Lung (tissue), 12 donors: ENCODE measurements around the gene ST6GALNAC5. TPM values are rescaled to one million over a fixed set of nuclear protein-coding genes. Genes with fewer than 3 reads are reported as not detected.

Source experiments
- ATAC-seq: fragments of 200-7000 bp; cut with Tn5 transposase; one replicate; pipeline ENCODE4 v1.9.1; 2020; ENCODE audit warnings: moderate number of reproducible peaks; ENCODE audit not compliant: insufficient read depth, low FRiP score
- DNase-seq, 3 donors: peaks; one replicate each; pipeline ENCODE4 v3.0.0-alpha.2; 2013 to 2017
- H3K27ac ChIP-seq, 2 donors: one replicate each; pipeline ENCODE4 v1.5.1; 2013; ENCODE audit warnings: mild to moderate bottlenecking in 2 of 2, moderate library complexity in 2 of 2, control low read depth in 1 of 2, inconsistent platforms in 1 of 2, low read depth in 1 of 2, low read length in 1 of 2
- H3K27me3 ChIP-seq, 3 donors: one replicate each; pipeline ENCODE4 v1.5.1; 2013; ENCODE audit warnings: low read length in 2 of 3; ENCODE audit not compliant: control insufficient read depth in 3 of 3, insufficient read depth in 3 of 3
- H3K36me3 ChIP-seq, 4 donors: one replicate each; pipeline ENCODE4 v1.5.1; 2013; ENCODE audit warnings: low read length in 4 of 4, mild to moderate bottlenecking in 1 of 4, moderate library complexity in 1 of 4; ENCODE audit not compliant: control insufficient read depth in 4 of 4, insufficient read depth in 4 of 4
- H3K4me1 ChIP-seq, 5 donors: one replicate each; pipeline ENCODE4 v1.5.1; 2013; ENCODE audit warnings: low read length in 5 of 5, mild to moderate bottlenecking in 2 of 5, moderate library complexity in 1 of 5; ENCODE audit not compliant: control insufficient read depth in 5 of 5, insufficient read depth in 5 of 5
- H3K4me3 ChIP-seq: one replicate; pipeline ENCODE4 v1.5.1; 2013; ENCODE audit warnings: mild to moderate bottlenecking, control low read depth, moderate library complexity
- H3K9ac ChIP-seq, 2 donors: one replicate each; pipeline ENCODE4 v1.5.1; 2013; ENCODE audit warnings: low read length in 2 of 2, control low read depth in 1 of 2; ENCODE audit not compliant: insufficient read depth in 1 of 2
- H3K9me3 ChIP-seq, 4 donors: one replicate each; pipeline ENCODE4 v1.5.1; 2013; ENCODE audit warnings: low read length in 3 of 4, mild to moderate bottlenecking in 1 of 4, moderate library complexity in 1 of 4; ENCODE audit not compliant: control insufficient read depth in 4 of 4, insufficient read depth in 3 of 4
- WGBS, 2 donors: extraction: QIAGEN DNeasy Blood & Tissue Kit; methylation state at CpG; one replicate each; pipeline ENCODE4 v1.1.7; 2013; 5-methylcytosine and 5-hydroxymethylcytosine counted together
- polyA plus RNA-seq, 2 donors: library from polyadenylated mRNA; stranded (reverse); fragments of 200-250 nt; gene quantifications; one replicate each; pipeline ENCODE4 v1.2.1, GENCODE V29; 2013
- total RNA-seq, 2 donors: library from RNA; depleted of rRNA in 1 of 2; stranded (reverse); fragments of >200 nt in 1 of 2; gene quantifications; one replicate each; pipeline ENCODE4 v1.2.1, GENCODE V29; 2014 to 2021
- TF ChIP-seq, protein P1 (sequence below): IDR thresholded peaks from 2 replicates; pipeline ENCODE4 v1.5.1; 2012; ENCODE audit warnings: mild to moderate bottlenecking; ENCODE audit errors: control extremely low read depth, extremely low read depth
- donor health status: control.
- donor health status: control.
- donor health status: Bipolar disorder and iron deficiency.
- donor health status: healthy.
- donor health status: DM: yes; HTN: yes; CAD: no.

Gene ST6GALNAC5
- total and polyA plus RNA-seq, 4 donors: 3.6 to 45.8 (median 15.9) TPM

DNA sequence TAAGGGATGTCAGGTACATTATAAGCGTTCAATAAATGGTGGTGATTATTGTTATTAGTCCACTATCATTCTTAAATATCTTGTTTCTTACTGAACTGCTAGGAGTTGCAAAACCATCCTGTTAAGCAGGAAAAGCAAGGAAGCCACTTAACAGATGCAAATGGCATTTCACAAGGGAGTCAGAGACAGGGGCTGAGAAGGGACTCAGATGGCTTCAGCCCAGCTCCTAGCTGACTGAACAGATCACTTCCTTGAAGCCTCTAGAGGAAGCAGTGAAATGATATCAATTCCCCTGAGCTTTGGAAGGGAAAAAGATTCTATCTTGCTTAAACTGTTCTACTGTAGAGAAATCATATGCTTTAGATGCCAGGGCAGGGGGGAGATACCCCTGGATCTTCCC, 151.5 kb downstream of the ST6GALNAC5 start:
- ATAC-seq (no peak), DNase-seq (peak in 2 of 3 donors; percentile 14 to 56)
- 74 to 84% methylated on average over 1 of the region's 1 CpG for WGBS, 2 donors

DNA sequence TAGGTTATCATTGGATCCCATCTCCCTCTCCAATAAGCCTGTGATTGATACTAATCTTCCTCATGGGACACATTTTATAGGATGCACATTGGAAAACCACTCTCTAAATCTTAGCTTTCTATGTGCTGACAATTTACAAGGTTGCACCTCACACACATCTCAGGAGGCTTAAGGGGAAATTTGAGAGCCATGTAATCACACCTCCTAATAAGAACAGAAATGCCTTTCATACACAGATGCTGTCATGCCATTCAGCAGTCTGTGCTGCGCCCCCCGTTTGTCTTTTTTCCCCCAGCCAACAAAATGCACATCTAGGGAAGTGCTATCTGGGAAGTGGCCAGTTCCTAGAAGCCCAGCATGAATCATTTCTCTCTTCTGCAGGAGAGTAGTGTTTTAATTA, 154.5 kb downstream of the ST6GALNAC5 start:
- WGBS, 2 donors: 83 to 87% methylated on average over 2 of the region's 2 CpGs
- ATAC-seq (no peak), DNase-seq (no peak)
- H3K9me3 ChIP-seq: no peaks in the 10 kb centered on the region
- H3K36me3 ChIP-seq: no peaks in the 10 kb centered on the region
- no peak overlapping the region for H3K4me3 ChIP-seq
- TF ChIP-seq, protein P1, sequence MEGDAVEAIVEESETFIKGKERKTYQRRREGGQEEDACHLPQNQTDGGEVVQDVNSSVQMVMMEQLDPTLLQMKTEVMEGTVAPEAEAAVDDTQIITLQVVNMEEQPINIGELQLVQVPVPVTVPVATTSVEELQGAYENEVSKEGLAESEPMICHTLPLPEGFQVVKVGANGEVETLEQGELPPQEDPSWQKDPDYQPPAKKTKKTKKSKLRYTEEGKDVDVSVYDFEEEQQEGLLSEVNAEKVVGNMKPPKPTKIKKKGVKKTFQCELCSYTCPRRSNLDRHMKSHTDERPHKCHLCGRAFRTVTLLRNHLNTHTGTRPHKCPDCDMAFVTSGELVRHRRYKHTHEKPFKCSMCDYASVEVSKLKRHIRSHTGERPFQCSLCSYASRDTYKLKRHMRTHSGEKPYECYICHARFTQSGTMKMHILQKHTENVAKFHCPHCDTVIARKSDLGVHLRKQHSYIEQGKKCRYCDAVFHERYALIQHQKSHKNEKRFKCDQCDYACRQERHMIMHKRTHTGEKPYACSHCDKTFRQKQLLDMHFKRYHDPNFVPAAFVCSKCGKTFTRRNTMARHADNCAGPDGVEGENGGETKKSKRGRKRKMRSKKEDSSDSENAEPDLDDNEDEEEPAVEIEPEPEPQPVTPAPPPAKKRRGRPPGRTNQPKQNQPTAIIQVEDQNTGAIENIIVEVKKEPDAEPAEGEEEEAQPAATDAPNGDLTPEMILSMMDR: no peak
- H3K27ac ChIP-seq: no peak overlapping the region
- H3K4me1 ChIP-seq: peaks cover 0 to 8% (median 0%) of the 10 kb centered on the region in 5 donors
- no peak overlapping the region for H3K9ac ChIP-seq
- H3K27me3 ChIP-seq: no peaks in the 10 kb centered on the region

More for the DNA sequence above, 151.5 kb downstream of the ST6GALNAC5 start:
- TF ChIP-seq, protein P1: no peak
- Histone ChIP-seq H3K9me3 (no peaks in the 10 kb centered on the region), H3K4me3 (no peak overlapping the region), H3K4me1 (peaks cover 0 to 8% (median 0%) of the 10 kb centered on the region in 5 donors), H3K9ac (no peak overlapping the region), H3K27me3 (no peaks in the 10 kb centered on the region), H3K36me3 (no peaks in the 10 kb centered on the region), H3K27ac (no peak overlapping the region)

DNA sequence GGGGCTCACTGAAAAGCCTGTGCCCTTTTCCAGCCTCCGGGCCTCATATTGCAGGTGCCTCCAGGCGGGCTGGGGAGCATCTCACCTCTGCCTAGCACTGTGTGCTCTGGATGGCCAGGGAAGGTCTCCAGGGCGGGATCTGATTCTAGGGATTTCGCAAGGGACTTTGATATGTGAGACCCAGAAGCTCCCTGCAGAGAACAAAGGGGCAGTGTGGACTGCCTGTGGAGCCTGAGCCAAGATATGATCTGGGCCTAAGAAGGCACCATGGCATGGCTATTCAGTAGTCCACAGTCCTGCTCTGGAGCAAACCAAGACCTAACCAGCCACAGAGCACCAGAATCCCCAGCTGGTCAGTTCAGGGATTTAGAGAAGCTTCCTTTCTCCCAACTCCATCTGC, 157.2 kb downstream of the ST6GALNAC5 start:
- H3K4me1 ChIP-seq: peaks cover 0 to 2% (median 0%) of the 10 kb centered on the region in 5 donors
- H3K9me3 ChIP-seq: no peaks in the 10 kb centered on the region
- H3K27me3 ChIP-seq: no peaks in the 10 kb centered on the region
- ATAC-seq (no peak), DNase-seq (no peak)
- H3K9ac ChIP-seq: no peak overlapping the region
- no peak overlapping the region for H3K4me3 ChIP-seq
- H3K36me3 ChIP-seq: no peaks in the 10 kb centered on the region
- 91 to 94% methylated on average over 4 of the region's 4 CpGs for WGBS, 2 donors
- TF ChIP-seq, protein P1: no peak
- no peak overlapping the region for H3K27ac ChIP-seq

DNA sequence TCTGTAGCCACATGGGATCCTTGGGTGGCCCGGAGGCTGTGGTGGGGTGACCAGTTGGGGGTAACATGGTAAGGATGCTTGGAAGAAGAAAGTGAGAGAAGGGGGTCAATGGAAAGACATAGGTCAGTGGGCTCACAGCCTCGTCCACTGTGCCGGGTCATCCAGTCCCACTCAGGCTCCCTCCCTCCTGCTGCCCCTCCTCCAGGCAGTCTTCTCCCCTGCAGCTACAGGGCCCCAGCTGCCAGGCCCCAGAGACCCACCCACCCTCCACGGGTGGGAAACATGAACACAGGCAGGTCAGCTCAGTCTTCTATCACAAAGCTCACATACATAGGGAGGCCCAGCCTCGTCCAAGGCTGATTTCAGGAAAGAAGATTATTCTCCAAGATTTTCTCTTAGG, 158.3 kb downstream of the ST6GALNAC5 start:
- Histone ChIP-seq H3K4me1 (peaks cover 0 to 2% (median 0%) of the 10 kb centered on the region in 5 donors), H3K9ac (no peak overlapping the region), H3K4me3 (no peak overlapping the region), H3K9me3 (no peaks in the 10 kb centered on the region), H3K36me3 (no peaks in the 10 kb centered on the region), H3K27ac (no peak overlapping the region), H3K27me3 (no peaks in the 10 kb centered on the region)
- ATAC-seq: no peak
- TF ChIP-seq, protein P1: no peak
- 78 to 84% methylated on average over 5 of the region's 5 CpGs for WGBS, 2 donors
- DNase-seq: no peak
